GM18511 (cell line): ENCODE data around the gene DLGAP1.
"Not testable (repeated sequence)": the region's sequence is repeated elsewhere in the genome, so short reads cannot be mapped to it uniquely, and the experiment has no call there.

Source experiments
- ATAC-seq: cut with Tn5 transposase; IDR thresholded peaks from one replicate; pipeline ENCODE4 v1.9.1; 2021; ENCODE audit warnings: mild to moderate bottlenecking, moderate library complexity; ENCODE audit not compliant: unreplicated experiment

The DLGAP1 gene

GRCh38 chr18:3494245-3494526 is 960.9 kb downstream of the DLGAP1 start:
- no peak for ATAC-seq

GRCh38 chr18:3493501-3494244 is 961.4 kb downstream of the DLGAP1 start:
- no peak for ATAC-seq

DNA sequence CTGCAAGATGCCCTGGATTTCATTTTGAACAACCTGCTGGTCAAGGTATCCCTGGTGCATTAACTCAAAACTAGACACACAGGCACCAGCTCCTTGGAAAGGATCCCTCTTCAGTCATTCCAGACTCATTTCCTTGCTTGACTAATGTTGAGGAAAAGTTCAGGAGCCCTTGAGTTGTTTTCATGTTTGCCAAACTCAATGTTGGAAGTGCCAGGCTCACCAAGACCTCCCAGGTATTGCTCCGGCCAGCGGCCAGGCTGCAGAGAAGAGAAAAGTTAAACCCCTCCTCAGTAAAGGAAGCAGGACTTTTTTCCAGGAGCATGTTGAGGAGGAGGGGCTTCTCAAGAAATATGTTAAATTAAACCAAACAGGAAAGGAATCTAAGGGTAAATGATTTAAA is 962.4 kb downstream of the DLGAP1 start:
- no peak for ATAC-seq

GRCh38 chr18:3491981-3492555 is 963.0 kb downstream of the DLGAP1 start:
- ATAC-seq: no peak

DNA sequence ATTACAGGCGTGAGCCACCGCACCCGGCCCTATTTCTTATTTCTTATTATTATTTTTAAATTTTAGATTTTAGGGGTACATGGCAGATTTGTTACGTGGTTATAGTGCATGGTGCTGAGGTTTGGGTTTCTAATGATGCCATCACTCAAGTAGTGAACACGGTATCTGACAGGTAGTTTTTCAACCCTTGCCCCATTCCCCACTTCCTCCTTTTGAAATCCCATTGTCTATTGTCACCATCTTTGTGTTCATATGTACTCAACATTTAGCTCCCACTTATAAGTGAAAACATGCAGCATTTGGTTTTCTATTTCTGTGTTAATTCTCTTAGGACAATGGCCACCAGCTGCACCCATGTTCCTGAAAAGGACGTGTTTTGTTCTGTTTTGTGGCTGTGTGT is 965.6 kb downstream of the DLGAP1 start:
- ATAC-seq: no peak

DNA sequence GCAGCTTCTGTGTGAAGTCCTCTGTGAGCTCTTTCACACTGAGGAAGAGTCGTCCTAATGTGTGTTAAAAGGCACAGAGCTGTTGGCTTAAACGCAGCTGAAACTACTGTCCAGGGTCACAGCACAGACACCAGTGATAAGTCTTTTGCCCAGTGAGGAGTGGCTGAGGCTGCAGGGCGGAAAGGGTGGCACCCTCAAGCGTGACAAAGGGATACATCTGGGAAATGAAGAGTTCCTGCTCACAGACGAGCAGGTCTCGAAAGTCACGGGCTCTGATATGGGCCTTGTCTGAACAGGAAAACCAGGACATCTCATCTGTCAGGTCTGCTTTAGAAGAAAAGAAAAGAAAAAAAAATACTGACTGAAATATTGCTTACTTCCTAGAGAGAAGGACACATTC is 968.6 kb downstream of the DLGAP1 start:
- ATAC-seq: no peak

DNA sequence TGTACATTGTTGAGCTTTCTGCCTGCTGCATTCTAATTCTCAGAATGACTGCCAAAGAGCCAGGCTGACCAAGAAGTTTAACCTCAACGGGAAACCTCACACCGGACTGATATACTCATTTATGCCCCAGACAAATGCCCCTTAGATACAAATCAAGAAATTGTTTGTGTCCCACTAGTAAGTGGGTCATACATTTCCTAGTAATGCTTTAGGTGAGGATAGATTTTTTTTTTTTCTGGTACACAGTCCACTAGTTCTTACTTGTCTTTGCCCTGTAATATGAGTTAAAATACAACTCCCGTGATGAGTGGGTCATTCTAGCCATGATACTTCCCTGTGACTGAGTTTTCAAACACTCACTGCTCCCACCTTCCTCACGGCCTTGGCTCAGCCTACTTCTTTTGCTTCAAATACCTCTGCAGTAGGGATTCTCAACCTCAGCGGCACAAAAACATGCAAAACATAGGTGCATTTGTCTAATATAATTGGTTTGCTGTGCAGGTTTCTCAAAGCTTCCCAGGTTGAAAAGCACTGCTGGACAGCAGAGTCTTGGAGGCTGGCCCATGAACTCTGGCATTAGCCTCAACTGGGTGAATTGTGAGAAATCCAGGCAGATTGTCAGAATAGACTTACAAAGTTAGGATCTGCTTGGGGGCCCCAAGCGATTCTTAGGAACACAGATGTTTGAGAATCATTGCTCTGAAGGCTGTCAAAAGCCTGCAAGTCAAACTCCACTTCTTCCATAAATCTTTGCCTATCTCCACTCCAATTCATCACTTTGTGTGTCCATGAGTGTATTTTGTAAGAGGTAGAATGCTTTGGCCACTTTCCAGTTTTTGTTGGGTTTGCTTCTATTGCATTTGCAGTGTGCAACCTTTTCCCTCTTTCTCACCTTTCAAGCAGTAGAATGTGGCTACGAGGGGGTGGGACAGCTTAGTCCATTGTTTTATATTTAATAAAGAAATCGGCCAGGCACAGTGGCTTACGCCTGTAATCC is 969.7 kb downstream of the DLGAP1 start:
- no peak for ATAC-seq

GRCh38 chr18:3482258-3482657 is 972.8 kb downstream of the DLGAP1 start:
- ATAC-seq: no peak

- no peak for ATAC-seq
Observed at GRCh38 chr18:3481696-3482210, 973.4 kb downstream of the DLGAP1 start.

DNA sequence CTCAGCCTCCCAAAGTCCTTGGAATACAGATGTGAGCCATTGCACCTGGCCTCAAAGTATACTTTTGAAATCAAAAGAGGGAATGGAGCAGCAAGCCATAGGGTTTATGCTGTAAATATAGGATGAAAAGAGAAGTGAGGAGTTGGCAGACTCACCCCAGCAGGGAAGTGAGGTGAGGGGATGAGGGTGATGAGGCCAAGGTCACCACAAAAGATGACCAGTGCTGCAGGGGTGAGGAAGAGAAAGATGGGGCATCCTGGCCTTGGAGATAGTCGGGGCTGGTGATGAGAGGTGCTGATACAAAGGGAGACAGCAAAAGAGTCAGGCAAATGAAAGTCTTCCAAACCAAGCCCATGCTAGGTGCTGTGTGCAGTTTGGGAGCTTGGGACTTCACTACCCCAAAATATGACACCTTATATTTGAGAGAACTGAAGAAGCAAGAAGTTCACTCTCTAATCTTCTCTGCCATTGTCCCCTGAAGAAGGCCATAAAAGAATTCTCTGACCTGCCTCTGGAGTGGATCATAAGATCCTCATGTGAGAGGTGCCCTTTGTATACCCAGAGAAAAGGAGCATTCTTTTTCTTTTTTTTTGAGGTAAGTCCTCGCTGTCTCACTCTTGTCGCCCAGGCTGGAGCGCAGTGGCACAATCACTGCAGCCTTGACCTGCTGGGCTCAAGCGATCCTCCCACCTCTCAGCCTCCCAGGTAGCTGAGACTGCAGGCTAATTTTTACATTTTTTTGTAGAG is 974.1 kb downstream of the DLGAP1 start:
- no peak for ATAC-seq

DNA sequence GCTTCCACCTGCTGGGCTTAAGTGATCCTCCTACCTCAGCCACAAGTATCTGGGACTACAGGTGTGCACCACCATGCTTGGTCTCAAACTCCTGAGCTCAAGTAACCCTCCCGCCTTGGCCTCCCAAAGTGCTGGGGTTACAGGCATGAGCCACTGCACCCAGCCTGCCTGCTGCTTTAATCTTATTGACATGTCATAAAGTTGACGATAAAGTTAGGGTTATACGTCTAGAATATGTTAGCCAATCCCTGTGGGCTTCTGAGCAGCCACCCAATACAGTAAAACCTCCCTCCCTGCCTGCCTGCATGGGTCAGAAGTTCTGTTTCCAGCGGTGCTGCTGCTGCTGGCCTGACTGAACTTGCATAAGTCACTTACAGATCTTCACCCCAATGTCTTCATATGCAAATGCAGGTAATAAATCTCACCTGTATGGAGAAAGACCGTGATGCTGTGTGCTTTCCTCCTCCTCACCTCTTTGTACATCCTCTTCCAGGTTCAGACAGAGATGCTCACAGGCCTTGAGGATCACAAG is 975.1 kb downstream of the DLGAP1 start:
- no peak for ATAC-seq

- ATAC-seq: no peak
Observed at GRCh38 chr18:3478262-3478978, 976.7 kb downstream of the DLGAP1 start.

DNA sequence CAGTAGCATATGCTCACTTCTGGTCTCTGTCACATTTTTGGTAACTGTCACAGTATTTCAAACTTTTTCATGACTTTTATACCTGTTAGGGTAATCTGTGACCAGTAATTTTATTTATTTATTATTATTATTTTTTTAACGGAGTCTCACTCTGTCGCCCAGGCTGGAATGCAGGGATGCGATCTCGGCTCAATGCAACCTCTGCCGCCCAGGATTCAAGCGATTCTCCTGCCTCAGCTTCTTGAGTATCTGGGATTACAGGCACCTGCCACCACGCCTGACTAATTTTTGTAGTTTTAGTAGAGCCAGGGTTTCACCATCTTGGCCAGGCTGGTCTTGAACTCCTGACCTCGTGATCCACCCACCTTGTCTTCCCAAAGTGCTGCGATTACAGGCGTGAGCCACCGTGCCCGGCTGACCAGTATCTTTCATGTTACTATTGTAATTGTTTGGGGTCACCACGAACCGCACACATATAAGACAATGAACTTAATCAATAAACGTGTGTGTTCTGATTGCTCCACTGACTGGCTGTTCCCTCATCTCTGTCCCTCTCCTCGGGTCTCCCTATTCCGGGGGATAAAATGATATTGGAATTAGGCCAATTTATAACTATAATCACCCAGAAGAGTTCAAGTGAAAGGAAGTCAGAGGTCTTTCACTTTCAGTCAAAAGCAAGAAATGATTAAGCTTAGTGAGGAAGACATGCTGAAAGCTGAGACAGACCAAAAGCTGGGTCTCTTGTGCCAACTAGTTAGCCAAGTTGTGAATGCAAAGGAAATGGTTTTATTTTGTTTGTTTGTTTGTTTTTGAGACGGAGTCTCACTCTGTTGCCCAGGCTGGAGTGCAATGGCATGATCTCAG is 982.2 kb downstream of the DLGAP1 start:
- ATAC-seq: peak; percentile 85

- ATAC-seq: not testable (repeated sequence)
Observed at GRCh38 chr18:3472121-3472520, 983.0 kb downstream of the DLGAP1 start.

GRCh38 chr18:3471141-3471648 is 983.9 kb downstream of the DLGAP1 start:
- no peak for ATAC-seq

- no peak for ATAC-seq
Observed at GRCh38 chr18:3468833-3469232, 986.3 kb downstream of the DLGAP1 start.

DNA sequence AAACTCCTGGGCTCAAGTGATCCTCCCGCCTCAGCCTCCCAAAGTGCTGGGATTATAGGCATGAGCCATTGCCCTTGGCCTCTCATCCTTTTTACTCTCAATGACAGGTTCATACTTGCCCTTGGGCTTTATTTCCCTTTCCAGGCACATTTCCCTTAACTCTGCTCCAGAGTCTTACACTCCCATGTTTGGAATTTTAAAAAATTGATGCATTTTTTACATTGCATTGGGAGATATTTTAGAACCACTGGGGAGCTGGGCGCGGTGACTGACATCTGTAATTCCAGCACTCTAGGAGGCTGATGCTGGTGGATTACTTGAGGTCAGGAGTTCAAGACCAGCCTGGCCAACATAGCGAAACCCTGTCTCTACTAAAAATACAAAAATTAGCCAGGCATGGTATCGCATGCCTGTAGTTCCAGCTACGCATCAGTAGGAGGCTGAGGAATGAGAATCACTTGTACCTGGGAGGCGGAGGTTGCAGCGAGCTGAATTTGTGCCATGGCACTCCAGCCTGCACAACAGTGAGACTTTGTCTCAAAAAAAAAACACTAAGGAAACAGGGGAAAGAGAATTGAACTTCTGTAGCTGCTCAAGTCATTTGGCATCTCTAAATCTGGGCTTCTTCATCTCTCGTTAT is 986.9 kb downstream of the DLGAP1 start:
- ATAC-seq: no peak

DNA sequence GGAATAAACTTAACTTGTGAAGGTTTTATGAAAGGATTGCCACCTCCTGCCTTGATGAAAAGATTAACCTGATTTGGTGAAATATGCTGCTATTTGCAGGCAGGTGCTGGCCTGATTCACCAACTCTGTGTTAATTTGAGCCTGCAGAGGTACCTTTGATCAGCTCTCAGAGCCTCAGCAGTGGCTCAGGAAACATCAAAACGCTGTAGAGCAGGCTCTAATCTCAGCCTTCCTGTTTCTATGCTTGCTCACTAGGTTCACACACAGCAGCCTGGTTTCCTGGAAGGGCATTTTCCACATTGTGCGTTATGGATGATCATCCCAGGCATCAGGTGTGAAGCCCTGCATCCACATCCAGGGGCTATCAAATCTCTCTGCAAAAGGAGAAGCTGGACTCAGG is 988.2 kb downstream of the DLGAP1 start:
- no peak for ATAC-seq
